B cell (primary cell): ENCODE data around the gene COPS4. TPM values are rescaled to one million over a fixed set of nuclear protein-coding genes. Genes with fewer than 3 reads are reported as not detected.

Experiments
- ATAC-seq: fragments of 200-7000 bp; cut with Tn5 transposase; one replicate; pipeline ENCODE4 v1.10.0; 2021; ENCODE audit warnings: low read depth, mild to moderate bottlenecking, moderate number of reproducible peaks, moderate library complexity
- CTCF ChIA-PET: fragments of 350-600 bp; sonication (Branson Sonifier 250); formaldehyde crosslinking; loops from one replicate; lab custom pipeline; 2021; ENCODE audit warnings: antibody characterized with exemption, inconsistent platforms; lab: Charles Lee
- POLR2A ChIA-PET: fragments of 350-600 bp; sonication (Branson Sonifier 250); formaldehyde crosslinking; loops from one replicate; lab custom pipeline; 2021; ENCODE audit warnings: antibody characterized with exemption; lab: Charles Lee
- DNase-seq: peaks from one replicate; pipeline ENCODE4 v3.0.0; 2013
- H2AFZ ChIP-seq: 2 replicates; pipeline ENCODE4 v1.6.1; 2012; ENCODE audit warnings: mild to moderate bottlenecking, low read depth, low read length; ENCODE audit not compliant: insufficient read depth, poor library complexity, severe bottlenecking
- H3K27ac ChIP-seq, 2 donors: 1 replicate in 1 of 2; 2 replicates in 1 of 2; pipeline ENCODE4 v1.5.1; 2012 to 2013; ENCODE audit warnings: low read length in 2 of 2, mild to moderate bottlenecking in 2 of 2, moderate library complexity in 1 of 2
- H3K27me3 ChIP-seq, 4 experiments: fragments of 200-600 bp in 1 of 4; sonication (generic) in 1 of 4; replicated peaks in 1 of 4; 1 replicate in 2 of 4; 2 replicates in 2 of 4; pipeline versions ENCODE4 v1.6.1 to v1.7.0; 2013 to 2016; ENCODE audit warnings: low read length in 3 of 4, mild to moderate bottlenecking in 2 of 4, mixed read lengths in 1 of 4, moderate library complexity in 1 of 4; ENCODE audit not compliant: insufficient read depth in 4 of 4, control insufficient read depth in 3 of 4; ENCODE audit errors: control extremely low read depth in 1 of 4
- H3K36me3 ChIP-seq, 2 experiments: replicated peaks in 1 of 2; 1 replicate in 1 of 2; 2 replicates in 1 of 2; pipeline versions ENCODE4 v1.6.1 to v1.7.1; 2013; ENCODE audit warnings: low read length in 1 of 2; ENCODE audit not compliant: insufficient read depth in 2 of 2, control insufficient read depth in 1 of 2; ENCODE audit errors: control extremely low read depth in 1 of 2, extremely low read depth in 1 of 2
- H3K4me1 ChIP-seq, 2 donors: fragments of 200-600 bp in 1 of 2; sonication (generic) in 1 of 2; 1 replicate in 1 of 2; 2 replicates in 1 of 2; pipeline versions ENCODE4 v1.5.1 to v1.6.1; 2013 to 2017; ENCODE audit warnings: low read length in 2 of 2; ENCODE audit not compliant: control insufficient read depth in 2 of 2, insufficient read depth in 2 of 2
- H3K4me2 ChIP-seq: replicated peaks from 2 replicates; pipeline ENCODE3; 2012; ENCODE audit warnings: mild to moderate bottlenecking, low read depth, low read length; ENCODE audit not compliant: poor library complexity, severe bottlenecking
- H3K4me3 ChIP-seq, 5 experiments: fragments of 200-600 bp in 1 of 5; sonication (generic) in 1 of 5; 1 replicate in 3 of 5; 2 replicates in 2 of 5; pipeline versions ENCODE4 v1.5.1 to v1.7.0; 2011 to 2016; ENCODE audit warnings: low read length in 4 of 5, mild to moderate bottlenecking in 4 of 5, low read depth in 2 of 5, control low read depth in 1 of 5, moderate library complexity in 1 of 5; ENCODE audit not compliant: insufficient read depth in 1 of 5; ENCODE audit errors: control extremely low read depth in 1 of 5, extremely low read depth in 1 of 5
- H3K79me2 ChIP-seq: fragments of 200-600 bp; sonication (generic); one replicate; pipeline ENCODE4 v1.6.0; 2016; ENCODE audit warnings: low read length; ENCODE audit not compliant: control insufficient read depth, insufficient read depth
- H3K9ac ChIP-seq: fragments of 200-600 bp; sonication (generic); 2 replicates; pipeline ENCODE4 v1.6.1; 2017; ENCODE audit warnings: mild to moderate bottlenecking, low read length, moderate library complexity
- H3K9me3 ChIP-seq, 3 donors: one replicate each; pipeline versions ENCODE4 v1.6.1 to v1.7.1; 2013; ENCODE audit warnings: low read length in 2 of 3; ENCODE audit not compliant: control insufficient read depth in 2 of 3, insufficient read depth in 1 of 3; ENCODE audit errors: control extremely low read depth in 1 of 3
- H4K20me1 ChIP-seq: 2 replicates; pipeline ENCODE4 v1.6.0; 2012; ENCODE audit warnings: mild to moderate bottlenecking, low read length; ENCODE audit not compliant: insufficient read depth, control insufficient read depth, poor library complexity, severe bottlenecking
- H3K27ac Mint-ChIP-seq: one replicate; pipeline ENCODE4 v1.8.0; 2021; ENCODE audit warnings: mixed read lengths
- H3K27me3 Mint-ChIP-seq: one replicate; pipeline ENCODE4 v1.8.0; 2021; ENCODE audit warnings: mixed read lengths
- H3K4me1 Mint-ChIP-seq: one replicate; pipeline ENCODE4 v1.8.0; 2021; ENCODE audit warnings: mixed read lengths
- H3K4me3 Mint-ChIP-seq: one replicate; pipeline ENCODE4 v1.8.0; 2021; ENCODE audit warnings: mixed read lengths
- H3K9me3 Mint-ChIP-seq: one replicate; pipeline ENCODE4 v1.8.0; 2022; ENCODE audit warnings: mixed read lengths; ENCODE audit not compliant: insufficient read depth
- CTCF ChIP-seq: fragments of 200-600 bp; IDR thresholded peaks from one replicate; pipeline ENCODE4 v1.8.0; 2022; ENCODE audit warnings: antibody characterized with exemption, mild to moderate bottlenecking
- EZH2 ChIP-seq: IDR thresholded peaks from 2 replicates; pipeline ENCODE4 v1.6.1; 2012; ENCODE audit warnings: borderline replicate concordance, low read depth, mild to moderate bottlenecking, moderate library complexity, low read length; ENCODE audit not compliant: insufficient read depth, poor library complexity, severe bottlenecking
- WGBS: methylation state at CpG from one replicate; pipeline ENCODE4 v1.1.5; 2013; ENCODE audit warnings: missing lambda C conversion rate; ENCODE audit not compliant: insufficient coverage; 5-methylcytosine and 5-hydroxymethylcytosine counted together
- intact Hi-C: fragments of 100-400 bp; cut with micrococcal nuclease; formaldehyde crosslinking; loops from one replicate; pipeline ENCODE4 v1.10.0; 2022
- polyA plus RNA-seq: library from polyadenylated mRNA; depleted of rRNA; stranded (reverse); fragments of >200 nt; gene quantifications from 2 replicates; pipeline ENCODE4 v1.2.3, GENCODE V29; 2012
- total RNA-seq, 2 donors: library from RNA; stranded (reverse); fragments of 120-200 nt in 1 of 2; gene quantifications; 1 replicate in 1 of 2; 2 replicates in 1 of 2; pipeline versions ENCODE4 v1.2.3 to v1.2.4, GENCODE V29; 2013 to 2022

Gene COPS4
- total and polyA plus RNA-seq, 2 donors (not counting 1 experiment from before 2014, with no cell fraction given) = 12.0 to 24.5 TPM

GRCh38 chr4:82994834-82995233, 40.1 kb upstream of the COPS4 start:
- Mint-ChIP-seq H3K4me1 (peaks cover 10% of the 10 kb centered on the region), H3K27ac (no peak overlapping the region), H3K9me3 (no peaks in the 10 kb centered on the region), H3K27me3 (no peaks in the 10 kb centered on the region), H3K4me3 (no peak overlapping the region)
- intact Hi-C loops = no loop called here
- WGBS = 100% methylated on average over 2 of the region's 4 CpGs
- DNase-seq (no peak), ATAC-seq (no peak)
- POLR2A ChIA-PET = no interaction called here
- CTCF ChIA-PET = interaction anchor here (0.6 to 1.2 kb wide), 2 partner anchors 12 to 43 kb away, joined by 3 read pairs; no protein-coding TSS in a partner anchor
- H4K20me1 ChIP-seq = peaks cover 7% of the 10 kb centered on the region
- peaks cover 77% of the 10 kb centered on the region for H3K79me2 ChIP-seq
- peaks cover 0 to 2% of the 10 kb centered on the region in 2 experiments for H3K36me3 ChIP-seq
- no peak overlapping the region for H3K4me2 ChIP-seq
- H3K4me1 ChIP-seq = peaks cover 3% of the 10 kb centered on the region in 2 donors
- no peak overlapping the region for H3K4me3 ChIP-seq
- H3K27me3 ChIP-seq = no peaks in the 10 kb centered on the region
- H3K27ac ChIP-seq = no peak overlapping the region
- TF ChIP-seq CTCF (no peak), EZH2 (no peak)
- H3K9me3 ChIP-seq = no peaks in the 10 kb centered on the region
- H2AFZ ChIP-seq = no peak overlapping the region
- no peak overlapping the region for H3K9ac ChIP-seq

GRCh38 chr4:82998898-82999297, 36.1 kb upstream of the COPS4 start:
- H3K4me1 Mint-ChIP-seq = peaks cover 7% of the 10 kb centered on the region
- Histone ChIP-seq H3K4me1 (no peaks in the 10 kb centered on the region), H4K20me1 (peaks cover 14% of the 10 kb centered on the region), H3K9me3 (no peaks in the 10 kb centered on the region), H3K27me3 (no peaks in the 10 kb centered on the region), H3K9ac (no peak overlapping the region), H3K27ac (no peak overlapping the region), H3K4me2 (no peak overlapping the region), H2AFZ (no peak overlapping the region), H3K4me3 (no peak overlapping the region), H3K36me3 (peaks cover 0 to 2% of the 10 kb centered on the region in 2 experiments), H3K79me2 (peaks cover 86% of the 10 kb centered on the region)
- H3K9me3 Mint-ChIP-seq = no peaks in the 10 kb centered on the region
- ATAC-seq (no peak), DNase-seq (no peak)
- ChIA-PET POLR2A (no interaction called here), CTCF (interaction anchor here (0.7 kb wide), 1 partner anchor 119 kb away, joined by 3 read pairs; no protein-coding TSS in a partner anchor)
- no peak overlapping the region for H3K4me3 Mint-ChIP-seq
- no peak for TF ChIP-seq EZH2
- no peak for TF ChIP-seq CTCF
- intact Hi-C loops = no loop called here
- H3K27me3 Mint-ChIP-seq = no peaks in the 10 kb centered on the region
- no peak overlapping the region for H3K27ac Mint-ChIP-seq
